H1 (cell line): ENCODE measurements around the gene MAPKAPK5. TPM values are rescaled to one million over a fixed set of nuclear protein-coding genes. Genes with fewer than 3 reads are reported as not detected.

Source experiments
- CTCF ChIA-PET: fragments of 300-600 bp; sonication (Branson Sonifier 250); formaldehyde crosslinking; loops from one replicate; lab custom pipeline; 2021; ENCODE audit not compliant: partially characterized antibody; lab: Charles Lee
- POLR2A ChIA-PET: fragments of 300-600 bp; sonication (Branson Sonifier 250); formaldehyde crosslinking; loops from one replicate; lab custom pipeline; 2021; ENCODE audit warnings: inconsistent platforms; ENCODE audit not compliant: partially characterized antibody; lab: Charles Lee
- DNase-seq, 2 experiments: peaks; one replicate each; pipeline versions ENCODE4 v3.0.0 to v3.0.0-alpha.2; 2010 to 2022; ENCODE audit warnings: low spot score in 2 of 2, low read depth in 1 of 2, mixed read lengths in 1 of 2
- FAIRE-seq: peaks from 2 replicates; lab custom pipeline; 2011; peaks lifted over from hg19 to GRCh38; lab: Jason Lieb, UNC
- H2AFZ ChIP-seq: 2 replicates; pipeline ENCODE4 v1.8.1; 2012; ENCODE audit warnings: low read length, inconsistent platforms
- H2AK5ac ChIP-seq: 2 replicates; pipeline ENCODE4 v1.6.1; 2013; ENCODE audit warnings: low read depth, low read length
- H2BK120ac ChIP-seq: replicated peaks from 2 replicates; pipeline ENCODE3; 2013; ENCODE audit warnings: low read depth, low read length, inconsistent platforms
- H2BK12ac ChIP-seq: 2 replicates; pipeline ENCODE4 v1.6.1; 2013; ENCODE audit warnings: low read depth, low read length
- H2BK15ac ChIP-seq: 2 replicates; pipeline ENCODE4 v1.6.1; 2013; ENCODE audit warnings: low read length
- H2BK20ac ChIP-seq: 2 replicates; pipeline ENCODE4 v1.6.1; 2013; ENCODE audit warnings: low read length
- H2BK5ac ChIP-seq: 2 replicates; pipeline ENCODE4 v1.6.1; 2013; ENCODE audit warnings: low read depth, low read length
- H3K14ac ChIP-seq: 2 replicates; pipeline ENCODE4 v1.6.1; 2013; ENCODE audit warnings: inconsistent platforms; ENCODE audit not compliant: insufficient read length
- H3K18ac ChIP-seq: 2 replicates; pipeline ENCODE4 v1.6.1; 2013; ENCODE audit warnings: low read length; ENCODE audit errors: extremely low read depth
- H3K23ac ChIP-seq: 2 replicates; pipeline ENCODE4 v1.6.1; 2013; ENCODE audit warnings: inconsistent platforms; ENCODE audit not compliant: insufficient read length
- H3K23me2 ChIP-seq: 2 replicates; pipeline ENCODE4 v1.6.1; 2013; ENCODE audit warnings: low read depth, low read length
- H3K27ac ChIP-seq: 2 replicates; pipeline ENCODE4 v1.6.1; 2011; ENCODE audit warnings: low read depth, low read length, inconsistent platforms
- H3K27me3 ChIP-seq, 4 experiments: replicated peaks in 1 of 4; 1 replicate in 1 of 4; 2 replicates in 3 of 4; pipeline versions ENCODE4 v1.6.1 to v1.8.1; 2011 to 2013; ENCODE audit warnings: low read length in 3 of 4, mild to moderate bottlenecking in 3 of 4, inconsistent platforms in 2 of 4, mixed read lengths in 2 of 4, moderate library complexity in 1 of 4; ENCODE audit not compliant: control insufficient read depth in 3 of 4, insufficient read depth in 3 of 4; ENCODE audit errors: extremely low read depth in 1 of 4
- H3K36me3 ChIP-seq, 4 experiments: 2 replicates each; pipeline versions ENCODE4 v1.6.1 to v1.8.1; 2011 to 2013; ENCODE audit warnings: mild to moderate bottlenecking in 4 of 4, low read length in 3 of 4, moderate library complexity in 2 of 4, control low read depth in 1 of 4, inconsistent platforms in 1 of 4; ENCODE audit not compliant: insufficient read depth in 4 of 4, control insufficient read depth in 2 of 4
- H3K4ac ChIP-seq: replicated peaks from 2 replicates; pipeline ENCODE3; 2013; ENCODE audit warnings: low read length, low read depth, mixed read lengths, inconsistent platforms; ENCODE audit not compliant: insufficient read length
- H3K4me1 ChIP-seq, 4 experiments: replicated peaks in 1 of 4; 1 replicate in 1 of 4; 2 replicates in 3 of 4; pipeline versions ENCODE4 v1.6.1 to v1.8.1; 2011 to 2013; ENCODE audit warnings: low read length in 3 of 4, inconsistent platforms in 2 of 4, mixed read lengths in 1 of 4; ENCODE audit not compliant: insufficient read depth in 4 of 4, control insufficient read depth in 3 of 4
- H3K4me2 ChIP-seq, 2 experiments: 2 replicates each; pipeline versions ENCODE4 v1.6.1 to v1.8.1; 2011 to 2013; ENCODE audit warnings: low read depth in 2 of 2, low read length in 2 of 2, control low read depth in 1 of 2, inconsistent platforms in 1 of 2, mild to moderate bottlenecking in 1 of 2; ENCODE audit not compliant: insufficient read depth in 1 of 2
- H3K4me3 ChIP-seq, 4 experiments: fragments of 200-600, 300-600 bp in 1 of 4; sonication (generic), shearing (Covaris generic), sonication (Bioruptor Twin) in 1 of 4; 2 replicates each; pipeline versions ENCODE4 v1.5.1 to v1.8.1; 2011 to 2016; ENCODE audit warnings: low read length in 4 of 4, low read depth in 3 of 4, control low read depth in 2 of 4, inconsistent platforms in 2 of 4, mild to moderate bottlenecking in 2 of 4, mixed read lengths in 1 of 4, moderate library complexity in 1 of 4; ENCODE audit not compliant: insufficient read depth in 2 of 4; ENCODE audit errors: extremely low read depth in 1 of 4
- H3K56ac ChIP-seq: replicated peaks from 2 replicates; pipeline ENCODE3; 2013; ENCODE audit warnings: low read depth, mild to moderate bottlenecking, mixed read lengths, low read length, inconsistent platforms; ENCODE audit not compliant: insufficient read length
- H3K79me1 ChIP-seq: 2 replicates; pipeline ENCODE4 v1.6.1; 2013; ENCODE audit warnings: low read depth, low read length, control low read depth
- H3K79me2 ChIP-seq, 2 experiments: 2 replicates each; pipeline versions ENCODE4 v1.6.1 to v1.8.1; 2012 to 2013; ENCODE audit warnings: low read length in 2 of 2, mild to moderate bottlenecking in 2 of 2, inconsistent platforms in 1 of 2; ENCODE audit not compliant: insufficient read depth in 2 of 2, control insufficient read depth in 1 of 2
- H3K9ac ChIP-seq, 4 experiments: replicated peaks in 1 of 4; 1 replicate in 1 of 4; 2 replicates in 3 of 4; pipeline versions ENCODE4 v1.6.1 to v1.8.1; 2011 to 2013; ENCODE audit warnings: low read depth in 3 of 4, low read length in 3 of 4, control low read depth in 2 of 4, mild to moderate bottlenecking in 2 of 4, moderate library complexity in 2 of 4, inconsistent platforms in 1 of 4; ENCODE audit errors: extremely low read depth in 1 of 4
- H3K9me3 ChIP-seq, 2 experiments: 2 replicates each; pipeline versions ENCODE4 v1.6.1 to v1.8.1; 2012 to 2013; ENCODE audit warnings: mild to moderate bottlenecking in 2 of 2, moderate library complexity in 2 of 2, control low read depth in 1 of 2, inconsistent platforms in 1 of 2, low read depth in 1 of 2, low read length in 1 of 2, mixed read lengths in 1 of 2; ENCODE audit not compliant: insufficient read depth in 2 of 2
- H4K20me1 ChIP-seq, 2 experiments: replicated peaks in 1 of 2; 2 replicates each; pipeline versions ENCODE3 to v1.8.1; 2011 to 2013; ENCODE audit warnings: inconsistent platforms in 2 of 2, low read length in 2 of 2, mild to moderate bottlenecking in 1 of 2; ENCODE audit not compliant: insufficient read depth in 2 of 2, control insufficient read depth in 1 of 2
- H4K5ac ChIP-seq: 2 replicates; pipeline ENCODE4 v1.6.1; 2013; ENCODE audit warnings: low read length, low read depth, mixed read lengths, inconsistent platforms; ENCODE audit not compliant: insufficient read length
- H4K8ac ChIP-seq: 2 replicates; pipeline ENCODE4 v1.8.0; 2013; ENCODE audit warnings: mild to moderate bottlenecking, moderate library complexity, low read length, inconsistent platforms; ENCODE audit not compliant: insufficient read depth; ENCODE audit errors: extremely low read depth
- H4K91ac ChIP-seq: replicated peaks from 2 replicates; pipeline ENCODE3; 2013; ENCODE audit warnings: low read length, mixed read lengths, inconsistent platforms; ENCODE audit not compliant: insufficient read length
- EP300 ChIP-seq, 2 experiments: IDR thresholded peaks; 1 replicate in 1 of 2; 2 replicates in 1 of 2; pipeline ENCODE4 v1.6.1; 2011 to 2012; ENCODE audit warnings: low read depth in 2 of 2, low read length in 2 of 2, mild to moderate bottlenecking in 2 of 2, borderline replicate concordance in 1 of 2, inconsistent platforms in 1 of 2, moderate library complexity in 1 of 2
- HDAC6 ChIP-seq: IDR thresholded peaks from one replicate; pipeline ENCODE4 v1.7.1; 2012; ENCODE audit warnings: low read depth, mild to moderate bottlenecking, inconsistent platforms, low read length, moderate library complexity
- RFX5 ChIP-seq: IDR thresholded peaks from 2 replicates; pipeline ENCODE4 v1.6.1; 2011; ENCODE audit warnings: low read depth, low read length, improper control_type of control experiment, borderline replicate concordance
- SIRT6 ChIP-seq: IDR thresholded peaks from one replicate; pipeline ENCODE4 v1.7.1; 2012; ENCODE audit warnings: low read length, inconsistent platforms
- WGBS, 2 experiments: shearing (Covaris generic) in 1 of 2; methylation state at CpG; one replicate each; pipeline versions ENCODE4 v1.1.6 to v1.1.7; 2013 to 2015; ENCODE audit warnings: low lambda C conversion rate in 2 of 2, mixed read lengths in 2 of 2, inconsistent platforms in 1 of 2, low coverage in 1 of 2, missing lambda C conversion rate in 1 of 2; ENCODE audit not compliant: insufficient replicate concordance in 2 of 2, insufficient coverage in 1 of 2, insufficient read length in 1 of 2; ENCODE audit errors: extremely low coverage in 1 of 2, missing lambda C conversion rate in 1 of 2; 5-methylcytosine and 5-hydroxymethylcytosine counted together
- polyA plus RNA-seq, 7 experiments: library from polyadenylated mRNA; depleted of rRNA in 3 of 7; stranded (reverse) in 5 of 7; unstranded in 2 of 7; fragments of >200 nt in 5 of 7; fragments of 200-250 nt in 2 of 7; gene quantifications; 1 replicate in 5 of 7; 2 replicates in 1 of 7; 4 replicates in 1 of 7; pipeline versions ENCODE4 v1.2.1 to v1.2.3, GENCODE V29; 2011 to 2013; ENCODE audit warnings: missing spikeins in 2 of 7, mixed read lengths in 2 of 7
- total RNA-seq: library from RNA; stranded (reverse); fragmentation: NEBNext Ultra II Directional; extraction: Animal tissue kit (Norgen Biotek cat#: 25700); gene quantifications from 2 replicates; pipeline ENCODE4 v1.2.1, GENCODE V29; 2021

Gene MAPKAPK5
- total and polyA plus RNA-seq, 2 of the 8 experiments (the other 6 are each of a cell fraction or from before 2014, with no cell fraction given), result 40.0 to 91.5 TPM

GRCh38 chr12:111870216-111870615 is 28.2 kb downstream of the MAPKAPK5 start:
- no peak overlapping the region for H3K4me3 ChIP-seq
- H4K91ac ChIP-seq, result no peak overlapping the region
- H2BK15ac ChIP-seq, result no peak overlapping the region
- H4K8ac ChIP-seq, result no peak overlapping the region
- WGBS, 2 experiments, result 81% methylated on average over 6 of the region's 6 CpGs; no CpG with 5 or more reads in 1 of the 2 experiments
- H3K79me1 ChIP-seq, result 0 out of 2 replicates have a peak, but pooled peaks cover 2% of the 10 kb centered on the region
- FAIRE-seq (no peak), DNase-seq (no peak)
- peaks cover 6 to 32% (median 19%) of the 10 kb centered on the region in 4 experiments for H3K4me1 ChIP-seq
- ChIA-PET CTCF (interaction anchor here (0.6 to 2.0 kb wide), 6 partner anchors 9 to 132 kb away, joined by 3 to 6 read pairs (median 4); no protein-coding TSS in a partner anchor), POLR2A (interaction anchor here (0.7 to 4.2 kb wide), 11 partner anchors 10 to 189 kb away, joined by 3 to 32 read pairs (median 5); partner anchors contain the start of genes ERP29, MAPKAPK5 and TMEM116)
- H2BK5ac ChIP-seq, result no peak overlapping the region
- H3K23me2 ChIP-seq, result no peaks in the 10 kb centered on the region
- H2AFZ ChIP-seq, result no peak overlapping the region
- H3K36me3 ChIP-seq, result peaks cover 15 to 48% (median 23%) of the 10 kb centered on the region in 4 experiments
- H3K14ac ChIP-seq, result no peak overlapping the region
- no peak for TF ChIP-seq HDAC6
- no peak for TF ChIP-seq EP300 (IDR thresholded peaks at IDR 0.05; ENCODE audit: borderline replicate concordance in 1 of 2, low read depth in 2 of 2, low read length in 2 of 2)
- TF ChIP-seq SIRT6, result no peak
- no peak for TF ChIP-seq RFX5
- no peak overlapping the region for H3K56ac ChIP-seq
- no peak overlapping the region for H2BK120ac ChIP-seq
- H2AK5ac ChIP-seq, result no peak overlapping the region
- no peak overlapping the region for H2BK20ac ChIP-seq
- no peak overlapping the region for H3K23ac ChIP-seq
- H2BK12ac ChIP-seq, result no peak overlapping the region
- no peak overlapping the region for H3K18ac ChIP-seq
- H3K27me3 ChIP-seq, result no peaks in the 10 kb centered on the region
- no peaks in the 10 kb centered on the region for H4K20me1 ChIP-seq
- H3K9ac ChIP-seq, result no peak overlapping the region
- no peak overlapping the region for H3K4ac ChIP-seq
- H4K5ac ChIP-seq, result peak overlapping the region; percentile 20
- peak overlapping the region in 1 of 2 experiments; percentile 53; a peak in 1 of 4 replicates for H3K4me2 ChIP-seq
- no peak overlapping the region for H3K27ac ChIP-seq
- H3K9me3 ChIP-seq, result no peaks in the 10 kb centered on the region
- peaks cover 0 to 24% of the 10 kb centered on the region in 2 experiments; a peak in 2 of 4 replicates for H3K79me2 ChIP-seq
